ENCODE results near the gene PWWP2B. TPM values are rescaled to one million over a fixed set of nuclear protein-coding genes. Genes with fewer than 3 reads are reported as not detected.

The PWWP2B gene
- polyA plus RNA-seq, 1 experiment = 1.1 TPM

DNA sequence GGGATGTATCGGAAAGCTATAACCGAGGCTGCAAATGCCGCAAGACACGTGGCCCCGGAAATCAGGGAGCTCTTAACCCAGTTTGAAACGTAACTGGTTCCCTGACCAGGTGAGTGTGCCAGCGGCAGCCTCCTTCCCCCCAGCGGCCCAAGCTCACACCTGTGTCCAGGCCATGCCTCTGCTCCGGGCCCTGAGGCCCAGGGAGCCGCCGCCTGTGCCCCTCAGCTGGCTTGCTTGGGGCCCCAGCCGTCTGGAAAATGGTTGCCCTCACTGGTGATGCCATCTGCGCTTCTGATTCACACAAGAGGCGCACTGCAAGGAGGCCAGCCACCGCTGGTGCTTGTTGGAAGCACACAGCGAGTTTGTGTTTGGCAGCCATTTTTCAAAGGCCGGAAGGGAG lies 9.2 kb downstream of the PWWP2B start:
- ChIA-PET POLR2A (no interaction called here), CTCF (interaction anchor here (0.8 kb wide), 1 partner anchor 9 kb away, joined by 4 read pairs; no protein-coding TSS in a partner anchor)

DNA sequence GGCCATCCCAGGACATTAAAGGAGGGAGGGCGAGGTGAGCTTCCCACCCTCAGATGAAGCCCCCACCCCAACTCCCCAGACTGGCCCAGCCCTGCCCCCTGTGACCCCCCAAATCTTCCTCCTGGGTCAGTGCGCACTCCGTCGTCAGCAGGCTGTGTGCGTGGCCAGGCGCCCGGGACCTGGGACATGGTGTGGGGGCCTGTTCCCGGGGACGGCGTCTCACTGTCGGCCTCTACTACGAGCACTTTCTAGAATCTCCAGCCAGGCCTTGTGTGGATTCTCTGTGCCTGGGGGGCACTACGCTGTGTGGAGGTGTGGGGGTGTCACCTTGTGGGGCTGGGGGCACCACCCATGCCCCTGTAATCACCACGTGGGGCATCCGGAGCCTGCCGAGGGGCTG lies 9.8 kb downstream of the PWWP2B start:
- CTCF ChIA-PET = no interaction called here
- Histone ChIP-seq H3K27me3 (ENCODE audit: control insufficient read depth, insufficient read depth, low read length) (no peaks in the 10 kb centered on the region), H3K9me3 (ENCODE audit: control insufficient read depth, insufficient read depth, low read length) (no peaks in the 10 kb centered on the region; the same call in 1 of the 2 replicates), H3K27ac (ENCODE audit: low read depth, low read length) (no peak overlapping the region), H3K4me3 (ENCODE audit: low read depth, low read length) (no peak overlapping the region)
- TF ChIP-seq, protein P1, sequence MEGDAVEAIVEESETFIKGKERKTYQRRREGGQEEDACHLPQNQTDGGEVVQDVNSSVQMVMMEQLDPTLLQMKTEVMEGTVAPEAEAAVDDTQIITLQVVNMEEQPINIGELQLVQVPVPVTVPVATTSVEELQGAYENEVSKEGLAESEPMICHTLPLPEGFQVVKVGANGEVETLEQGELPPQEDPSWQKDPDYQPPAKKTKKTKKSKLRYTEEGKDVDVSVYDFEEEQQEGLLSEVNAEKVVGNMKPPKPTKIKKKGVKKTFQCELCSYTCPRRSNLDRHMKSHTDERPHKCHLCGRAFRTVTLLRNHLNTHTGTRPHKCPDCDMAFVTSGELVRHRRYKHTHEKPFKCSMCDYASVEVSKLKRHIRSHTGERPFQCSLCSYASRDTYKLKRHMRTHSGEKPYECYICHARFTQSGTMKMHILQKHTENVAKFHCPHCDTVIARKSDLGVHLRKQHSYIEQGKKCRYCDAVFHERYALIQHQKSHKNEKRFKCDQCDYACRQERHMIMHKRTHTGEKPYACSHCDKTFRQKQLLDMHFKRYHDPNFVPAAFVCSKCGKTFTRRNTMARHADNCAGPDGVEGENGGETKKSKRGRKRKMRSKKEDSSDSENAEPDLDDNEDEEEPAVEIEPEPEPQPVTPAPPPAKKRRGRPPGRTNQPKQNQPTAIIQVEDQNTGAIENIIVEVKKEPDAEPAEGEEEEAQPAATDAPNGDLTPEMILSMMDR (IDR thresholded peaks at IDR 0.05; ENCODE audit: low read depth, low read length) = no peak
- no peak for DNase-seq (ENCODE audit: low read depth, low spot score)
- POLR2A ChIA-PET = no interaction called here

More for the DNA sequence above, 9.2 kb downstream of the PWWP2B start:
- Histone ChIP-seq H3K4me3 (ENCODE audit: low read depth, low read length) (no peak overlapping the region), H3K27ac (ENCODE audit: low read depth, low read length) (no peak overlapping the region), H3K27me3 (ENCODE audit: control insufficient read depth, insufficient read depth, low read length) (no peaks in the 10 kb centered on the region), H3K9me3 (ENCODE audit: control insufficient read depth, insufficient read depth, low read length) (no peaks in the 10 kb centered on the region; the same call in 1 of the 2 replicates)
- no peak for DNase-seq (ENCODE audit: low read depth, low spot score)
- TF ChIP-seq, protein P1 (IDR thresholded peaks at IDR 0.05; ENCODE audit: low read depth, low read length) = no peak

DNA sequence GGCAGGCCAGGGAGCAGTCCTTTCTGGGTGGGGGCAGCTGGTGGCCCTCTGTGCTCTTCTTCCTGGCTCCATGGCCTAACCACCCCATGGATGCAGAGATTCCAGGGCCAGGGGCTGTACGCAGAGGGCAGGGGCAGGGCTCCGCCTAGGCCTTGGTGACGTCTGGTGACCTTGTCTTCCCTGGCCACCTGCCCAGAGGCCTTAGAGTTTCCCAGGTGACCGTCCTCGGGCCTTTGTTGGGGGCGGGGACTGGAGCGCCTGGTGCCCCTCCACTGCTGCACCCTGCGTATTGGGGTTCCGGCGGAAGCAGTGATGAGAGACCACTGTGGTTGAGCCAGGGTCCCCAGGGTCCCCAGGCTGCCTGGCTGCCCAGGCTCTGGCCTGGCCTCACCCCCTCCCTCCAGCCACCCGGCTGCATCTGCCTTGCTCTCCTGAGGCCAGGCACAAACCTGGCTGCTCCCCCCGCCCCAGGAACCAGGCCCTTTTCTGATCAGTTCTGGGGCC lies 10.3 kb downstream of the PWWP2B start:
- H3K4me3 ChIP-seq (ENCODE audit: low read depth, low read length) = no peak overlapping the region
- CTCF ChIA-PET = no interaction called here

DNA sequence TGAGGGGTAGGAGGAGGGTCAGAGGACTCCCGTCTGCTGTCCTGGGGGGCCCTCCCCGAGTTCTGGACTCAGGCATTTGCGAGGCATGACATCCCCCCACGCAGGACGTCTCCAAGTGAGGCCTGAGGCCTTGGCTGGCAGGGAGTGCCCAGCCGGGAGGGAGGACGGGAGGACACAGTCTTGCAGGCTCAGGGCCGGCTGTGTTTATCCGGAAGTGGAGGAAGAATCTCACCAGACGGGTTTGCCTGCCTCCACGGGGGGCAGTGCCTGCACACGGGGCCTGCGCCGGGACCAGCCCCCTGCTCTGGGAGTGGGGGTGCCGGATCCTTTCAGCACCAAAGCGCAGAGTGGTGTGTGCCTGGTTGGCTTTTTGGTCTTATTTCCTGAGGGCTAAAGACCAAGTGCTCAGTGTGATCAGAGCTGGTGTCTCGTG lies 10.9 kb downstream of the PWWP2B start:
- ChIA-PET CTCF (interaction anchor here (1.4 kb wide), 1 partner anchor 46 kb away, joined by 3 read pairs; no protein-coding TSS in a partner anchor), POLR2A (no interaction called here)
- Histone ChIP-seq H3K4me3 (ENCODE audit: low read depth, low read length) (no peak overlapping the region), H3K9me3 (ENCODE audit: control insufficient read depth, insufficient read depth, low read length) (no peaks in the 10 kb centered on the region; the same call in 1 of the 2 replicates), H3K27ac (ENCODE audit: low read depth, low read length) (no peak overlapping the region), H3K27me3 (ENCODE audit: control insufficient read depth, insufficient read depth, low read length) (no peaks in the 10 kb centered on the region)
- no peak for DNase-seq (ENCODE audit: low read depth, low spot score)
- TF ChIP-seq, protein P1 (IDR thresholded peaks at IDR 0.05; ENCODE audit: low read depth, low read length) = no peak

More for the DNA sequence above, 10.3 kb downstream of the PWWP2B start:
- Histone ChIP-seq H3K27me3 (ENCODE audit: control insufficient read depth, insufficient read depth, low read length) (no peaks in the 10 kb centered on the region), H3K9me3 (ENCODE audit: control insufficient read depth, insufficient read depth, low read length) (no peaks in the 10 kb centered on the region; the same call in 1 of the 2 replicates), H3K27ac (ENCODE audit: low read depth, low read length) (no peak overlapping the region)
- no peak for DNase-seq (ENCODE audit: low read depth, low spot score)
- POLR2A ChIA-PET = no interaction called here
- TF ChIP-seq, protein P1 (IDR thresholded peaks at IDR 0.05; ENCODE audit: low read depth, low read length) = no peak

DNA sequence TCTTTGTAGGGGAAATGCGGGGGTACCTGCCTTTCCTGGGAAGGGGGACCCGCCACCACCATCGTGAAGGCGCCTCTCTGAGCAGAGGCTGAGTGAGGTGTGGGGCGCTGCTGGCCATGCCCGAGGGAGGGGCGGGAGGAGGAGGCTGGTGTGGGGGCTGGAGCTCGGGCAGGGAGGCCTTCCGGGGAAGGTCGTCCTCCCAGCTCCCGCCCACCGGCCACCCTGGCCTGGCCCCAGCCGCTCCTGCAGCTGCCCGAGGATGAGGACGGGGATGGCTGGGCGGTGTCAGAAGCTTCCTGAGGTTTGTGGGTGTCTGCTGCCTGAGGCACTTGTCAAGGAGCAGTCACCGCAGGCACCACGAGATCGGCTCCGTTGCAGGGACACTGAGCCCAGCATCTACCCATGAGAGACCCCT lies 11.4 kb downstream of the PWWP2B start:
- Histone ChIP-seq H3K9me3 (ENCODE audit: control insufficient read depth, insufficient read depth, low read length) (no peaks in the 10 kb centered on the region; the same call in 1 of the 2 replicates), H3K27ac (ENCODE audit: low read depth, low read length) (no peak overlapping the region), H3K4me3 (ENCODE audit: low read depth, low read length) (no peak overlapping the region), H3K27me3 (ENCODE audit: control insufficient read depth, insufficient read depth, low read length) (no peaks in the 10 kb centered on the region)
- POLR2A ChIA-PET = no interaction called here
- no peak for DNase-seq (ENCODE audit: low read depth, low spot score)
- TF ChIP-seq, protein P1 (IDR thresholded peaks at IDR 0.05; ENCODE audit: low read depth, low read length) = no peak
- CTCF ChIA-PET = interaction anchor here (1.4 kb wide), 1 partner anchor 46 kb away, joined by 3 read pairs; no protein-coding TSS in a partner anchor
